GM18951 (cell line): ENCODE measurements around the gene PPP1R1A.

Experiments
- POLR2A ChIP-seq: IDR thresholded peaks from 4 replicates; pipeline ENCODE4 v1.6.1; 2011; ENCODE audit warnings: mild to moderate bottlenecking; ENCODE audit not compliant: insufficient read length, insufficient read depth; ENCODE audit errors: extremely low read depth
- in situ Hi-C: fragments of 300-500 bp; cut with MboI; formaldehyde crosslinking; loops from one replicate; pipeline ENCODE4 v1.12.0; 2022; ENCODE audit warnings: low sequenced_read_pairs, mixed read lengths, inconsistent platforms; ENCODE audit not compliant: unreplicated experiment

Gene PPP1R1A

DNA sequence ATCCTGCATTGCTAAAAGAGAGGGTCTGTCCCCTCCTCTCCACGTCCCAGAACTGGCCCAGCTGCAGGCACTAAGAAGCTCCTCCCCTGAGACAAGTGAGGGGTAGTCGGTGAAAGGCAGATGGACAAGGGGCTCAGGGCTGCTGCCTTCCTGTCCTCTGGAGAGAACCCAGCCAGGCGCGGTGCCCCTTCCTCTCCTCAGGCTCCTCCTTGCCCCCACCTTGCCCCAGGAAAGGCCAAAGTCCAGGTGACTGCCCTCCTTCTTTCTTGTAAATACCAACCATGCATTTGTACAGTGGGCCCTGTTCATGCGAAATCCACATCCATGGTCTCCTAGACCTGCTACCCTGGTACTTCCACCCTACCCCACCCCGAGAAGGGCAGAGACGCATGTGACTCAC is 9.7 kb downstream of the PPP1R1A start:
- in situ Hi-C loops: no loop called here
- TF ChIP-seq POLR2A: no peak

DNA sequence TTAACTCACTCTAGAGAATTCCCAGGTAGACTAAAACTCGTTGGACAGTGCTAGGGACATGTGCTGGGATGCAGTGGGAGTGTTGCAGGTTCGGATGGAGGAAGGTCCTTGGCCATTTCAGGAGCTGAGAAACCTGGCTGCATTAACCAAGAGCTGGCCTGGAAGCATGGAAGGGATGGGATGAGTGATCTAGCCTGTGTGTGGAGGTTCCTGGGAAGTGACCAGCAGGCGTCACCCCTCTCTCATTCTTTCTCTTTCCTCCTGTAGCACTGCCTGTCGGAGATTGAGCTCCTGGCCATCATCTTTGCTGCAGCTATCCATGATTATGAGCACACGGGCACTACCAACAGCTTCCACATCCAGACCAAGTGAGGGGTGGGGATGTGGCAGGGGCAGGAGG is 15.6 kb downstream of the PPP1R1A start:
- TF ChIP-seq POLR2A: no peak

DNA sequence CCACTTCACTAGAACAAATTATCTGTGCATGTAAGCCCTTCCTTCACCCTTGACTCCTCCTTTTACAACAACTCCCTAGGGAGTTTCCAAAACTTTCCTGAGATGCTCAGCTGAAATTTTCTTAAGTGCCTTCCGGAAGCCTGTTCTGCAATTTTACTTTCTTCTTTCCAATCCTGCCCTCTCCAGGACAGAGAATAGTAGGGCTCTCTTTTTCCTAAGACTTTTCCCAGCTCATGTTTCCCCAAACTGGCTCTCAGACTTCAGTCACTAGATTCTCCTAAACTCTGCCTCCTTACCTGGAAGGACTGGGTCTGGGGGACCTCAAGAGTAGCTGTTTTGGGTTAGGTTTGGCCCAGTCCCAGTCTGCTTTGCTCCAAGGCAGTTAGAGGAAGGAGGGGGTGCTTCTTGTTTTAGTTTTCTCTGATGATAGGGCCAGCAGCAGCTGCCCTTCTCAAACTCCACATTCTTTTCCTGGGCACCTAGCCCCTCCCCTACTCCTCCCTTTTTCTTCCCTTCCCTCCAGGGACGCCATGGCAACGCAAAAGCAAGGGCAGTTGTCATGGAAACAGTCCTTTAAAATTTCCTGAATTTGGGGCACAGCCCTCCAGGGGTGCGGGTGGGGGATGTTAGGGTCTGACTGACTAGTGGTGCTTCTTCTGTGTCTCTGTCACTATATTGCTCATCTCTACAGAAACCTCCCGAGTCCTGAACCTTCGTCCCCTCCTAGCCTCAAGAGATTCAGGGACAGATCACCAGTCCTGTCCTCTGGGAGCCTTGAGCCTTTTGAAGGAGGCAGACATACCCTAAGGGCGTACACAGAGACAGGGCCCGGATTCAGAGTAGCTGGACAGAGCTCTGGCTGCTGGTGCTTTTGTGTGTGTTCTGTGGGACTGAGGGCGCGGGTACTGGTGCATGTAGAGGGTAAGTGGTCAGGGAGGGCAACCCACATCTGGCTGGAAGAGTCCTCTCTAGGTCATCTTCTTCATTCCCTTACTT is 17.0 kb downstream of the PPP1R1A start:
- in situ Hi-C loops: no loop called here
- TF ChIP-seq POLR2A: no peak

More for the DNA sequence above, 15.6 kb downstream of the PPP1R1A start:
- in situ Hi-C loops: no loop called here

DNA sequence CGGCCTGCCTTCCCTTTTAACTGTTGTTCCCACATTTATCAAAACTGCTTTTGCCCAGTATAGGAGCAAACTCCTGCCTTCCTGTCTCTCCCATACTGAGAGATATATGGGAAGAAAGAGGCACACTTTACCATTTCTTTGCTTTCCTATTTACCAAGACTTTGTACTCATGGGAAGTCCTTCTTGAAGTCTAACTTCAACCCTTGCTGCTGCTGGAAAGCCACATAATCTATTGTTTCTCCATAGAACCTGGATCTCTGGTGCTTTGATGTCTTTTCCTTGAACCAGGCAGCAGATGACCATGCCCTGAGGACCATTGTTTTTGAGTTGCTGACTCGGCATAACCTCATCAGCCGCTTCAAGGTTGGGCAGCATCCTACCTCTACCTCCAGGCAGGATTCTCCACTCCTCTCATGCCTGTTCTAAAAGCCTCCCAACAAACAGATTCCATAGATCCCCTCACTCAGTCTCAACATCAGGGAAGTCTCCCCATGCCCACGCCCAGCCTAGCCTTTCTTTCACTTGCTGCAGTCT is 18.4 kb downstream of the PPP1R1A start:
- TF ChIP-seq POLR2A: no peak
- in situ Hi-C loops: no loop called here

DNA sequence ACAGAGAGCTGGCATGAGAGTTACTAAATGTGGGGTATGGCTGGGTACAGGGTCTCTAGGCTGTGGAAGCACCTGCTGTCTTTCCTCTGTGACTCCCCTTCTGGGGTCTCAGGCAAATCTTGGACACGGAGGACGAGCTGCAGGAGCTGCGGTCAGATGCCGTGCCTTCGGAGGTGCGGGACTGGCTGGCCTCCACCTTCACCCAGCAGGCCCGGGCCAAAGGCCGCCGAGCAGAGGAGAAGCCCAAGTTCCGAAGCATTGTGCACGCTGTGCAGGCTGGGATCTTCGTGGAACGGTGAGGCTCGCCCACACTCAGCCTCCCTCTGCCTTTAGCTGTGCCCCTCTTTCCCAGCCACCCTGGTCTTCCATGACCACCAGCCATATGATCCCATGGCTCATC is 19.4 kb downstream of the PPP1R1A start:
- no peak for TF ChIP-seq POLR2A
- in situ Hi-C loops: no loop called here

DNA sequence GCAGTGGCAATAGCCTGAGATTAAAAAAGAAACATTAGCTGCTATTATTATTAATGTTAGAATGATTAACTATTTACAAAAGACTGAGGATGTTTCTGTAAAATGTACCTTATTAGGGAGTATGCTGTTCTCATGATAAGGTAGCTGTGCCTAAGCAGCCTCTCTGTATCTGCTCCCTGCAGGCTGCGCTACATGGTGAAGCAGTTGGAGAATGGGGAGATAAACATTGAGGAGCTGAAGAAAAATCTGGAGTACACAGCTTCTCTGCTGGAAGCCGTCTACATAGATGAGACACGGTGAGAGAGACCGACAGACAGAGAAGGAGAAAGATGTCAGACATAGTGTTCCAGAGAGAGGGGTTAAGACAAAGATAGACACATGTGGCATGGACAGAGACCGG is 21.7 kb downstream of the PPP1R1A start:
- in situ Hi-C loops: no loop called here
- no peak for TF ChIP-seq POLR2A

DNA sequence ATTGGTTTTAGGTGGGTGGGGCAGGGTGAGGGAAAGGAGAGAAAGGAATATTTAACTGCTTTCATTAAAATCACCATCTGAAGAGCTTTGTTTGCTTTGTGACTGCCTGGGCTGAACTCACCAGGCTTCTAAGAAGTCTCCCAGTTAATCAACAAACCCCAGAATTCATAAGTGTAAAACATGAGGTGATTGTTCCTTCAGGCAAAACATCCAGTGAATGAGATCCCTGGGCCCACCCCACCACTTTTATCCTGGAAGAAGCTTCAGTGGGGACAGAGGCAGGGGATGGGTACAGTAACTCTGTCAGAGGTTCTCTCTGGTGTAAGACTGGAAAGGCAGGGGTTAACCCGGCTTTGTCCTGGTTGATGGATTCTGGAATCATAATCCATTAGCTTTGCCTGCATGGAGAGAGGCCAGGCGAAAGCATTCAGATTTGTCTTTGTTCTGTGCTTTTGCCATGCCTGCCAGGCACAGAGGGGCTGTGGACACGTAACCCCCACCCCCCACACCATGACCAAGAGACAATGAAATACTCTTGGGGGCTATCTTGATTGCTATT is 22.4 kb downstream of the PPP1R1A start:
- in situ Hi-C loops: no loop called here
- no peak for TF ChIP-seq POLR2A

DNA sequence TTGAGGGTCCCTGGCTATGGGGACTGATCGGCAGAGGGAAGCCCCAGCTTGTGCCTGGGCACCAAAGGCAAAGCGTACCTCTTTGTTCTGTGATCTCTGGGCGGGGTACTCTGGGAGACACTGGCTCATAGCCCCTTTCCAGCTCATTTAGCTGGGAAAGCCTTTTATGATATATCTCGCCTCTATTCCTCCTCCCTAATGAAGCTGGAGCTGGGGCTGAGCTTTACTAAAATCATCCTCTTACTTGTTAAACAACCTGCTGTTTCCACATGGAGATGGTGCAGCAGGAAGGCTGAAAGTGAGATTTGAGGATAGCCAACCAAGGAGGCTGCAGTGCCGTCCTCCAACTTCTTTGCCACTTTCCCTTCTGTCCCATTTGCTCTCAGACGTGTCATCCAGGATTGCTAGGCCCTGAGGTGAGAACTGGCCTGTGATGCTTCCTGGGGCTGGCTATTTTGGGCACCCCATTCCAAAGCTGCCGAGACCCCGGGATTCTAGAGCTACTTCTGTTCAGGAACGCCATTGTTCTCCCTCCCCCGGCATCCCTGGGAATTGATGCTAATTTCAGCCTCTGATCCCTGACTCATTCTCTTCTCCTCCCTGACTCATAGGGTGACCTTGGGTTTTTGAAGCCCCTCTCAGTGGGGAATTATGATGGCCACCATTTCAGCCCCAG is 23.0 kb downstream of the PPP1R1A start:
- in situ Hi-C loops: no loop called here
- TF ChIP-seq POLR2A: no peak

DNA sequence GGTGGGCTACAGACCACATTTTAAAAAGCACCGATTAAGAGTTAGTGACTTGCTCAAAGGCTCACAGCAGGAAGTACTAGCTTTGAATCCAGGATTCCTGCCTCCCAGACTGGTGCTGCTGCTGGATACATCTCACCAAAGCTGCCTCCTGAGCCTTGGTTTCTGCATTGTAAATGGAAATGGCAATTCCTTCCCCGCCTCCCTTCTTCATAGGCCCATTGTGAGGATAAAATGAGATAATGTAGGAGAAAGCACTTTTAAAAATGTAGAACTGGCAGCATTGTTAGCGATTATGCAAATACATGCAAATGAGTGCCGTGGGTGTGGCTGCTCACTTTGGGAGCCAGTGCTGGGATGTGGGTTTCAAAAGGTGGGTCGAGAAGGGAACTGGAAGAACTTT is 23.7 kb downstream of the PPP1R1A start:
- no peak for TF ChIP-seq POLR2A
- in situ Hi-C loops: no loop called here

DNA sequence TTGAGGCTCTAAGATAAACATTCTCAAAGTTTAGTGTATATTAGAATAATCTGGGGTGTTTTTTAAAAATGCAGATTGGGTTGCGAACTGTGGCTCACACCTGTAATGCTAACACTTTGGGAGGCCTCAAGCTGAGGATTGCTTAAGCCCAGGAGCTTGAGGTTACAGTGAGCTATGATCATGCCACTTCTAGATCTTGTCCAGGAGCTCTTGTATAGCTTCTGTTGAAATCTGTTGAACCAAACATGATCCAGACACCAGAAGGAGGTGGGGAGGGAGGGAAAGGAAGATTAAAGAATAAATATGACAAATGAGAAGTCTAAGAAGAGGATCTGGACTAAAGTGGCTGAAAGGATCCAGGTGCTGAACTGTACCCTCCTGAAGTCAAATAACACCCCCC is 24.7 kb downstream of the PPP1R1A start:
- in situ Hi-C loops: no loop called here
- no peak for TF ChIP-seq POLR2A

DNA sequence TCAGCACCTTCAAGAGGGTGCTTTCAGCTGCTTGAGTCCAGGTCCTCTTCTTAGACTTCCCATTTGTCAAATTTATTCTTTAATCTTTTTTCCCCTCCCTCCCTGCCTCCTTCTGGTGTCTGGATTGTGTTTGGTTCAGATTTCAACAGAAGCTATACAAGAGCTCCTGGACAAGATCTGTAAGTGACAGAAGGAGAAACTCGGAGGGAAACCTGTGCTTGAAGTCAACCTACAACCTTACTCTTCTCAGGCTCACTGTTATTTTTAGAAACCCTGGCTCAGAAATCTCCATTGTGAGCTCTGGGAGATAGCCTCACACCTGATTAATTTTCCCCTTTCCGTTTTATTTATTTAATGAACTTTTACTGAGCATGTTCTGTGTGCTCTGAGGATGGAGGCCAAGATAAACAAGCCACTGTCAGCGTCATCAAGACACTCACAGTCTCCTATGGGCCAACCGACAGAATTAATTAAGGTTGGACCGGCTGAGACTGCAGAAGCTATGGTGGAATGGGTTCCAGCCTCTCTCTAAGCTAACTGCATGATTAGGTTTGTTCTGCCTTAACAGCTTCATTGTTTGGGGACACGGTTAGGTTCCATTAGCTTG is 25.6 kb downstream of the PPP1R1A start:
- in situ Hi-C loops: no loop called here
- TF ChIP-seq POLR2A: no peak

DNA sequence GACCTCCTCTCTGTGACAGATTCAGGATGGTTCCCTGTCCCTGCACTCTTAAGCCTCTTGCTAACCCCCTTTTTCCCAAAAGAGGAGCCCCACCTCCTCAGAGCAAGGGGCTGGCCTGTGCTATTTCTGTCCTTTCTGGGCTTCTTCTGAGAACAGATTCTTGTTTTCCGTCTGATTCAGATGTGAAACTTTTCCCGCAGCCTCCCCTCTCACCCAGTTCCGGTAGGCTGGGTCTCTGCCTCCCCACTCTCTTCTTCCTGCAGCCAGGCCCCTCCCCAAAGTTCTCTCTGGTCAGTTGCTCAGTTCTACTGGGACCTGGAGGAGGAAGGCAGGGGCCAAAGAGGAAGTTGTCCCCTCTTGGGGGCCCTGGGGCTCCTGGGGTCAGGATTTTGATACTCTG is 27.3 kb downstream of the PPP1R1A start:
- in situ Hi-C loops: no loop called here
- TF ChIP-seq POLR2A: no peak

DNA sequence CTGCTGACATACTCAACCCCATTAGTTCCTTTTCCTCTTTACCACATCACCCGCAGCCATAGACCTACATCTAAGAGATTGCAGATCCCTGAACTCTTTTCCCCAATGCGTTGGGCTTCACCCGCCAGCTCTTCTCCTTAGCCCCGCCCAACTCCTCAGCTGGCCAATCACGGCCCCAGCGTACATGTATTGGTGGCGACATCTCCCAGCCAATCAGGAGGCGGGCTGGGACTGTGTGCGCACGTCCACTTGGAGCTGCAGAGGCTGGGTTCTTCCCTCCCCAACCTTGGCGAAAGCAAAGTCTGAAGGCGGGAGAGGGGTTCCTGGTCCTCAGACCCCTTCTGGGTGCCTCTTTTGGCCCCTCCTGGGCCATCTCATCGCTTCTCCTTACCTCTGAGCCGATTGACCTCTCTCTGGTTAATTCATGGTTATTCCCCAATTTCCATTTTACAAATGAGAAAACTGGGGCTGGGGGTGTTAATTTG is 28.0 kb downstream of the PPP1R1A start:
- in situ Hi-C loops: no loop called here
- TF ChIP-seq POLR2A: peak; percentile 50
